Muscle layer of colon (tissue), 2 donors: Measurements from ENCODE around the gene SLC31A2.
"Not testable (repeated sequence)": the region's sequence is repeated elsewhere in the genome, so short reads cannot be mapped to it uniquely, and the experiment has no call there.

ENCODE experiments used
- H3K27ac ChIP-seq: one replicate; pipeline ENCODE4 v1.7.0; 2013; ENCODE audit warnings: low read depth, mild to moderate bottlenecking, low read length, moderate library complexity
- H3K27me3 ChIP-seq, 2 donors: one replicate each; pipeline ENCODE4 v1.7.0; 2013; ENCODE audit warnings: low read length in 2 of 2, mild to moderate bottlenecking in 2 of 2; ENCODE audit not compliant: insufficient read depth in 2 of 2, control insufficient read depth in 1 of 2
- H3K36me3 ChIP-seq: one replicate; pipeline ENCODE4 v1.7.0; 2013; ENCODE audit warnings: mild to moderate bottlenecking, low read length; ENCODE audit not compliant: insufficient read depth
- H3K4me1 ChIP-seq: one replicate; pipeline ENCODE4 v1.7.0; 2013; ENCODE audit warnings: mild to moderate bottlenecking, low read length; ENCODE audit not compliant: insufficient read depth
- H3K4me3 ChIP-seq, 2 donors: one replicate each; pipeline ENCODE4 v1.7.0; 2013; ENCODE audit warnings: low read length in 2 of 2, low read depth in 1 of 2, mild to moderate bottlenecking in 1 of 2, moderate library complexity in 1 of 2
- H3K9ac ChIP-seq: one replicate; pipeline ENCODE4 v1.7.0; 2013; ENCODE audit warnings: low read length
- H3K9me3 ChIP-seq: one replicate; pipeline ENCODE4 v1.7.0; 2013; ENCODE audit warnings: mild to moderate bottlenecking, low read length
- donor health status: abdominal sarcoma.
- donor health status: Adenocarcinoma of cecum.

Gene SLC31A2

DNA sequence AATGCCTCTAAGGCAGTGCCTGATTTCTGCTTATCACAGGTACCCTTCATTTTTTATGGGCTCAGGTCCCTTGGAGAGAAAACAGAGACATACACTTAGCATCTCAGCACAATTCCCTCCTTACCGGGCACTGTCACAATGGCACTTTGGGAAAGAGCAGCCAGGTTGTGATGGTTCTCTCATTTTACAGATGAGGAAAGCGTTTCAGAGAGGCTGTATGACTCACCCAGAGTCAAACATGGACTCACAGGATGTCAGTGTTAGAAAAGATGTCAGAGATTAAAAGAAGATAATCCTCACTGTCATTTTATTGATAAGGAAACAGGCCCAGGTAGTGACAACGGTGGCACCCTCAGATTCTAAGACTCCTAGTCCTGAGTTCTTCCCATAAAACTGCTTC lies 12.0 kb upstream of the SLC31A2 start:
- Histone ChIP-seq H3K4me1 (no peaks in the 10 kb centered on the region), H3K27ac (no peak overlapping the region), H3K9ac (no peak overlapping the region), H3K36me3 (no peaks in the 10 kb centered on the region), H3K9me3 (no peaks in the 10 kb centered on the region), H3K27me3 (no peaks in the 10 kb centered on the region), H3K4me3 (no peak overlapping the region)

DNA sequence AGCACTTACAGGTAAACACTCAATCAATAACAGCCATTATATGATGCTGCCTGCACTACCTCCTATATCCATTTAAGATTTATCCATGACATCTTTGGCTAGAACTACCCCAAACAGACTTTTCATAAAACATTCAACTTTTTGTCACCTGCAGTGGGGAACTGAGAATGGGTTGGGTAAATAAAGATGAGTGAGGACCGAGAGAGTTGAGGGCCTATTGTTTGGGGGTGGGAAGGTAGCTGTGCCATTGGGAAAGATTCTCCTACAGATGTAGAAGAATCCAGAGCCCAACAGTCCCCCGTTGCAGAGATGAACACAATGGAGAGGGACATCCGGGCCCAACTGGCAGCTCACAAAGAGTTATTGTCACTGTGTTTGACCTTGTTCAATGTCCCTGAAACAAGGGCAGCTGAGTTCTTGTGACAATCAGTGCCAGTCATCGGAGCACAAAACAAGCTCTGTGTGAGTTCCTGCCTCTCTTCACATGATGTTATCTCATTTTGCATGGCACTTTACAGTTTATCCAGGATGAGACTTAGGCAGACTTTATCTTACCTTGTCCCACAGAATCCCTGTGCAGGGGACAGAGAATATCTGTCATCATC lies 11.5 kb upstream of the SLC31A2 start:
- no peak overlapping the region for H3K27ac ChIP-seq
- H3K9me3 ChIP-seq, result no peaks in the 10 kb centered on the region
- no peaks in the 10 kb centered on the region for H3K36me3 ChIP-seq
- H3K4me3 ChIP-seq, result no peak overlapping the region
- no peaks in the 10 kb centered on the region for H3K4me1 ChIP-seq
- H3K9ac ChIP-seq, result no peak overlapping the region
- no peaks in the 10 kb centered on the region for H3K27me3 ChIP-seq

GRCh38 chr9:113139953-113140352 lies 10.9 kb upstream of the SLC31A2 start:
- Histone ChIP-seq H3K9me3 (no peaks in the 10 kb centered on the region), H3K4me3 (no peak overlapping the region), H3K27me3 (no peaks in the 10 kb centered on the region), H3K4me1 (no peaks in the 10 kb centered on the region), H3K9ac (no peak overlapping the region), H3K36me3 (no peaks in the 10 kb centered on the region), H3K27ac (no peak overlapping the region)

DNA sequence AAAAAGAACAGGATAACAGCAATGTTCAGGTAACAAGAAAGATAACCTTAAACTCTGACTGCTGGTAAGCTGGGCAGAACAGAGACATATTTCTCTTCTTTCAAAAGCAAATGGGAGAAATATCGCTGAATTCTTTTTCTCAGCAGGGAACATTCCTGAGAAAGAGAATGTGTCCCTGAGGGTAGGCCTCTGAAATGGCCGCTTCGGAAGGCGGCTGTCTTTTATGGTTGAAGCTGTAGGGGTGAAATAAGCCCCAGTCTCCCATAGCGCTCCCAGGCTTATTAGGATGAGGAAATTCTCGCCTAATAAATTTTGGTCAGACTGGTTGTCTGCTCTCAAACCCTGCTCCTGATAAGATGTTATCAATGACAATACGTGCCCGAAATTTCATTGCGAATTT lies 9.9 kb upstream of the SLC31A2 start:
- H3K4me1 ChIP-seq, H3K4me3 ChIP-seq, H3K9ac ChIP-seq, H3K9me3 ChIP-seq, H3K27ac ChIP-seq, H3K36me3 ChIP-seq, H3K27me3 ChIP-seq: not testable (repeated sequence)

DNA sequence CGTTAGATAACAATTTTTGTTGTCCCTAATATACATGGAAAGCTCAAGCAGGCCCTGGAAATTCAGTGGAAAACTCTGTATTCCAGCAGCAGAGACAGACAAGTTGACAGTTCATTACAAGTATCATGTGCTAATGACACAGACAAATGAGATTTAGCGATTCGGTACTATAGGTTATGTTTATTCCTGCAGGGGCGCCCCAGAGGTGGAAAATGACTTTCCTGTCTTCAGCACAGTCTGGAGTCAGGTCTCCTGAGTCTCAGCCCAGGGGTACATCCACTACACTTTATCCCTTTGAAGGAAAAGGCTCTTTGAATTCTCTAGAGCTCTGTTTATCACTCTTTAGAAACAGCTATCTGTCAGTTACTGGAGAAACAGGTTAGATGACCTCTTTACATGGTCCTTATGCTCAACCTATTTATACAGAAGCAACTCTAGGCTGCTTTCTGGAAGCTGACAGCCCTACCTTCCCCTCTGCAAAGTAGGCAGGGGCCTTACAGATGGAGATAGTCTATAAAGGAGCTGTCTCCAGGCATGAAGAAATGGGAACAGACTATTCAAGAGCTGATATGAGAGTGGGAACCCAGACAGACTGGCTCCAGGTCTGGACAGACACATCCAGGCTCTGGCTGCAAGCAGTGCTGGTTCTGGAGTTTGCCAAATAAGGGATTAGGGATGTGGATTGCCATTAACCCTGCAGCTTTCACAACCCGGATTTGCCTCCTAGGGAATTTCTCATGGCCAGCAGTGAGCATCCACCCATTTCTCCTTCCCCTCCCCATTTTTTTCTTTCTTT lies 7.2 kb upstream of the SLC31A2 start:
- Histone ChIP-seq H3K4me3 (no peak overlapping the region), H3K27me3 (no peaks in the 10 kb centered on the region), H3K9ac (no peak overlapping the region), H3K9me3 (no peaks in the 10 kb centered on the region), H3K4me1 (no peaks in the 10 kb centered on the region), H3K36me3 (no peaks in the 10 kb centered on the region), H3K27ac (no peak overlapping the region)

GRCh38 chr9:113148372-113148705 lies 2.5 kb upstream of the SLC31A2 start:
- Histone ChIP-seq H3K9ac (no peak overlapping the region), H3K27ac (no peak overlapping the region), H3K27me3 (no peaks in the 10 kb centered on the region), H3K4me3 (no peak overlapping the region), H3K36me3 (no peaks in the 10 kb centered on the region), H3K4me1 (peaks cover 13% of the 10 kb centered on the region), H3K9me3 (no peaks in the 10 kb centered on the region)

- Histone ChIP-seq H3K9me3 (no peaks in the 10 kb centered on the region), H3K36me3 (no peaks in the 10 kb centered on the region), H3K27me3 (no peaks in the 10 kb centered on the region), H3K27ac (no peak overlapping the region), H3K4me1 (peaks cover 13% of the 10 kb centered on the region), H3K9ac (no peak overlapping the region), H3K4me3 (no peak overlapping the region)
Measured at GRCh38 chr9:113148781-113149510, 1.9 kb upstream of the SLC31A2 start.

DNA sequence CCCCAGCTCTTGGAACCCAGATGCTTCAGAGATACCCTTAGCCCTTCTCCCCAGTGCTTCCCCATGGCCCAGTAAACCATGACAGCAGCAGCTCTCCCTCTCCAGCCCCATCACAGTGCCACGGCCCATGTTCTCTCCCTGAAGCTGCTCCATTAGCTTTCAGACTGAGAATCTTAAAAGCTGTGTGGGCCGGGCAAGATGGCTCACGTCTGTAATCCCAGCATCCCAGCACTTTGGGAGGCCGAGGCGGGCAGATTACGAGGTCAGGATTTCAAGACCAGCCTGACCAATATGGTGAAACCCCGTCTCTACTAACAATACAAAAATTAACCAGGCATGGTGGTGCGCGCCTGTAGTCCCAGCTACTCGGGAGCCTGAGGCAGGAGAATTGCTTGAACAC lies 1.2 kb upstream of the SLC31A2 start:
- not testable (repeated sequence) for H3K27ac ChIP-seq, H3K36me3 ChIP-seq, H3K4me3 ChIP-seq, H3K9ac ChIP-seq, H3K9me3 ChIP-seq, H3K27me3 ChIP-seq
- peaks cover 13% of the 10 kb centered on the region for H3K4me1 ChIP-seq

DNA sequence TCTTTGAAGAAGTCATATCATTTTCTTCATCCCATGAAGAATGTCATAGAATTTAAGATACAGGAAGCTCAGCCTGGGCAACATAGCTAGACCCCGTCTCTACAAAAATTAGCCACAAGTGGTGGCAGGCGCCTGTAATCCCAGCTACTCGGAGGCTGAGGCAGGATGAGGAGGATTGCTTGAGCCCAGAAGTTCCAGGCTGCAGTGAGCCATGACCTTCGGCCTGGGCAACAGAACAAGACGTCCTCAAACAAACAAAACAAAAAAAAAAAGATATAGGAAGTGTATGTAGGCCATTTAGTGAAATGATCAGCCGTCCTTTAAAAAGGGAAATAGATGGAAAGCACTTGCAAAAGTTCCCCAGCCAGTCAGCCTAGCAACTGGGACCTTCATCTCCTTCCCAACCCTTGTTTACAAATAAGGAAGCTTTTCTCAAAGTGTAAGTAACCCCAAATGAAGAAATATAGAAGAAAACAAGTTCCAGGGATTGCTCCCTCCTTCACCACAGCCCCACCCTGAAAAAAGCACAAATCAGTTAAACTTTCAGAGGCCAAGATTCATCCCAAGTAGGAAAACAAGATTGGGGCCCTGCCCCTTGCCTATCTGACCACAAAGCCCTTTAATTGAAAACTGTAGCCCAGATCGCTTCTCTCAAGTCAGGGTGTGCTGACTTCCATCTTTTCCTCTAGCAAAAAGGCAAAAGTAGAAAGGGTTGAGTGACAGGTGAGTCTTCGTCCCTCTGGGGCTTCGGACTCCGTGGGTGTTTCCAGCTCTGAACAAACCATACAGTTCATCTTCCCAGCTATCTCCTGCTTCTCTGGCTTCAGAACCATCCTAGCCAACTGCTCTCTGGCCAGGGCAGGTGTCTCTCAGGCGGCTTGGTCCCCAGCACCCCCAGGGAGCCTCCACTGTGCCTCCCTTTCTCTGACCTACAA lies 1.2 kb downstream of the SLC31A2 start:
- Histone ChIP-seq H3K9ac (peak overlapping the region; percentile 51), H3K27ac (no peak overlapping the region), H3K36me3 (no peaks in the 10 kb centered on the region), H3K4me3 (peak overlapping the region; percentile 55 to 96), H3K4me1 (peaks cover 13% of the 10 kb centered on the region), H3K9me3 (no peaks in the 10 kb centered on the region), H3K27me3 (no peaks in the 10 kb centered on the region)

DNA sequence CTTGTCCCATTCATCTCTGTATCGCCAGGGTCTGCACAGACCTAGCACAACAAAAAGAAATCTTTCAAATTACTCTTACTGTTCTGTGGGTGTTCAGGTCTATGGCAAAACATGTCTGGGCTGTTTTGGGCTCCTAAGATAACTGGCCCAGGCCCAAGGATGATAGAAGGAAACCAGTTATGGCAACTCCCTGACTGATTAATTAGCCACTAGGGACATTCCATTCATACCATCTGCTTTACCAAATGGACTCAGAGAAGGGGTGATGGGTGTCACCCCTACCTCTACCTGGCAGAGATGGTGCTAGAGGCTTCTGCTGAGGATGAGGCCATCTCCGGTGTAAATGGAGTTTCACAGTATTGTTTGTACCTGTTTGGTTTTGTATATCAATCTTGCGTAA lies 1.9 kb downstream of the SLC31A2 start:
- H3K9ac ChIP-seq, result no peak overlapping the region
- H3K4me1 ChIP-seq, result peaks cover 13% of the 10 kb centered on the region
- no peak overlapping the region for H3K27ac ChIP-seq
- H3K4me3 ChIP-seq, result peak overlapping the region in 1 of 2 donors; percentile 55
- no peaks in the 10 kb centered on the region for H3K27me3 ChIP-seq
- H3K9me3 ChIP-seq, result no peaks in the 10 kb centered on the region
- peaks cover 4% of the 10 kb centered on the region for H3K36me3 ChIP-seq

- Histone ChIP-seq H3K9me3 (no peaks in the 10 kb centered on the region), H3K27ac (no peak overlapping the region), H3K36me3 (peaks cover 11% of the 10 kb centered on the region), H3K9ac (no peak overlapping the region), H3K4me1 (peaks cover 13% of the 10 kb centered on the region), H3K27me3 (no peaks in the 10 kb centered on the region), H3K4me3 (no peak overlapping the region)
Measured at GRCh38 chr9:113153599-113153998, 2.8 kb downstream of the SLC31A2 start.
